SU-DHL-6 (cell line): ENCODE measurements around the gene PPIF.

Experiments used
- H2AFZ ChIP-seq: fragments of 200-600 bp; sonication (generic); 2 replicates; pipeline ENCODE4 v1.6.1; 2014; ENCODE audit warnings: low read depth, mild to moderate bottlenecking, moderate library complexity, mixed read lengths, antibody characterized with exemption, low read length; ENCODE audit not compliant: severe bottlenecking
- H3F3A ChIP-seq: fragments of 200-600 bp; shearing (Covaris generic); 2 replicates; pipeline ENCODE4 v1.6.0; 2016; ENCODE audit warnings: antibody characterized with exemption, mild to moderate bottlenecking; ENCODE audit not compliant: insufficient read depth
- H3K27ac ChIP-seq: fragments of 200-600 bp; sonication (generic); 2 replicates; pipeline ENCODE4 v1.5.1; 2016; ENCODE audit warnings: low read depth, mild to moderate bottlenecking, low read length, moderate library complexity, mixed read lengths
- H3K27me3 ChIP-seq: fragments of 200-600 bp; sonication (generic), shearing (Covaris generic); 2 replicates; pipeline ENCODE4 v1.6.0; 2014; ENCODE audit warnings: mild to moderate bottlenecking, low read length
- H3K36me3 ChIP-seq: fragments of 200-600 bp; sonication (generic); 2 replicates; pipeline ENCODE4 v1.6.1; 2014; ENCODE audit warnings: mild to moderate bottlenecking, low read length, mixed read lengths
- H3K4me2 ChIP-seq: fragments of 300-600, 200-600 bp; shearing (Covaris generic), sonication (generic); 2 replicates; pipeline ENCODE4 v1.6.0; 2014; ENCODE audit warnings: low read length, low read depth, mild to moderate bottlenecking; ENCODE audit not compliant: poor library complexity, severe bottlenecking
- H3K4me3 ChIP-seq: fragments of 200-600 bp; sonication (generic); 2 replicates; pipeline ENCODE4 v1.5.1; 2014; ENCODE audit warnings: antibody characterized with exemption, low read length, mild to moderate bottlenecking, mixed read lengths; ENCODE audit not compliant: insufficient read depth, poor library complexity, severe bottlenecking
- H3K79me2 ChIP-seq: fragments of 200-600 bp; sonication (generic); 2 replicates; pipeline ENCODE4 v1.6.1; 2014; ENCODE audit warnings: mild to moderate bottlenecking, low read length, moderate library complexity; ENCODE audit not compliant: insufficient read depth
- H3K9ac ChIP-seq: fragments of 200-600 bp; sonication (generic); 2 replicates; pipeline ENCODE4 v1.7.0; 2014; ENCODE audit warnings: mild to moderate bottlenecking, low read length
- H3K9me2 ChIP-seq: fragments of 200-600 bp; sonication (generic); replicated peaks from 2 replicates; pipeline ENCODE4 v1.6.1; 2014; ENCODE audit warnings: low read length; ENCODE audit not compliant: insufficient read depth
- H3K9me3 ChIP-seq: fragments of 200-600 bp; sonication (generic); 2 replicates; pipeline ENCODE4 v1.6.1; 2014; ENCODE audit warnings: low read length, mixed read lengths; ENCODE audit not compliant: insufficient read depth
- H4K20me1 ChIP-seq: fragments of 200-600 bp; sonication (generic); 2 replicates; pipeline ENCODE4 v1.6.1; 2014; ENCODE audit warnings: low read depth, mild to moderate bottlenecking, antibody characterized with exemption, low read length, moderate library complexity, mixed read lengths
- EZH2phosphoT487 ChIP-seq: fragments of 200-600 bp; sonication (generic), shearing (Covaris generic); conservative IDR thresholded peaks from 2 replicates; pipeline ENCODE4 v1.6.1; 2018; ENCODE audit warnings: mild to moderate bottlenecking, antibody characterized with exemption, low read length, moderate library complexity, mixed read lengths
- TF ChIP-seq, protein P1 (sequence below): fragments of 200-600 bp; sonication (generic); IDR thresholded peaks from one replicate; pipeline ENCODE4 v1.5.1; 2017; ENCODE audit warnings: antibody characterized with exemption, mild to moderate bottlenecking, low read length, moderate library complexity; ENCODE audit not compliant: insufficient read depth, poor library complexity, severe bottlenecking

The PPIF gene

DNA sequence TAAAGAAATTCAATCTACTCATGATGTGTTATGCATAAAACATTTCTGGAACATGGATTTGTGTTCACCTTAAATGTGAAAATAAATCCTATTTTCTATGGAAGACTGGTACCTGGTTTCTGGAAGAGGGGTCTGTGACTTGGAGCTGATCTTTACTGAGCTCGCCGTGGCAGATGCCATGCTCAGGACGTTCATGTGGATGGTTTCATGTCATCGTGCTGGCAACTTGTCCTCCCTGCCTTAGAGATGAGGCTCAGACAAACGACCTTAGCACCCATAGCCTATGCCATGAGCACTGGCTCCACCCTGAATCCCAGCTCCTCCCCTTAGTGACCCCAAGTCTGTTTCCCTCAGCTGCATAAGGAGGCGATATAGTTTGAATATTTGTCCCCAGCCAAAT is 7.3 kb downstream of the PPIF start:
- Histone ChIP-seq H3K9me2 (no peaks in the 10 kb centered on the region), H3K36me3 (0 out of 2 replicates have a peak, but pooled peaks cover 6% of the 10 kb centered on the region), H2AFZ (no peak overlapping the region), H3K9me3 (no peaks in the 10 kb centered on the region), H3K79me2 (peaks cover 4% of the 10 kb centered on the region), H3K4me2 (no peak overlapping the region), H3K27me3 (no peaks in the 10 kb centered on the region), H4K20me1 (peaks cover 6% of the 10 kb centered on the region; the same call in 1 of the 2 replicates), H3F3A (no peaks in the 10 kb centered on the region), H3K27ac (no peak overlapping the region), H3K4me3 (no peak overlapping the region), H3K9ac (no peak overlapping the region)
- TF ChIP-seq, protein P1, sequence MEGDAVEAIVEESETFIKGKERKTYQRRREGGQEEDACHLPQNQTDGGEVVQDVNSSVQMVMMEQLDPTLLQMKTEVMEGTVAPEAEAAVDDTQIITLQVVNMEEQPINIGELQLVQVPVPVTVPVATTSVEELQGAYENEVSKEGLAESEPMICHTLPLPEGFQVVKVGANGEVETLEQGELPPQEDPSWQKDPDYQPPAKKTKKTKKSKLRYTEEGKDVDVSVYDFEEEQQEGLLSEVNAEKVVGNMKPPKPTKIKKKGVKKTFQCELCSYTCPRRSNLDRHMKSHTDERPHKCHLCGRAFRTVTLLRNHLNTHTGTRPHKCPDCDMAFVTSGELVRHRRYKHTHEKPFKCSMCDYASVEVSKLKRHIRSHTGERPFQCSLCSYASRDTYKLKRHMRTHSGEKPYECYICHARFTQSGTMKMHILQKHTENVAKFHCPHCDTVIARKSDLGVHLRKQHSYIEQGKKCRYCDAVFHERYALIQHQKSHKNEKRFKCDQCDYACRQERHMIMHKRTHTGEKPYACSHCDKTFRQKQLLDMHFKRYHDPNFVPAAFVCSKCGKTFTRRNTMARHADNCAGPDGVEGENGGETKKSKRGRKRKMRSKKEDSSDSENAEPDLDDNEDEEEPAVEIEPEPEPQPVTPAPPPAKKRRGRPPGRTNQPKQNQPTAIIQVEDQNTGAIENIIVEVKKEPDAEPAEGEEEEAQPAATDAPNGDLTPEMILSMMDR = no peak
- no peak for TF ChIP-seq EZH2phosphoT487

DNA sequence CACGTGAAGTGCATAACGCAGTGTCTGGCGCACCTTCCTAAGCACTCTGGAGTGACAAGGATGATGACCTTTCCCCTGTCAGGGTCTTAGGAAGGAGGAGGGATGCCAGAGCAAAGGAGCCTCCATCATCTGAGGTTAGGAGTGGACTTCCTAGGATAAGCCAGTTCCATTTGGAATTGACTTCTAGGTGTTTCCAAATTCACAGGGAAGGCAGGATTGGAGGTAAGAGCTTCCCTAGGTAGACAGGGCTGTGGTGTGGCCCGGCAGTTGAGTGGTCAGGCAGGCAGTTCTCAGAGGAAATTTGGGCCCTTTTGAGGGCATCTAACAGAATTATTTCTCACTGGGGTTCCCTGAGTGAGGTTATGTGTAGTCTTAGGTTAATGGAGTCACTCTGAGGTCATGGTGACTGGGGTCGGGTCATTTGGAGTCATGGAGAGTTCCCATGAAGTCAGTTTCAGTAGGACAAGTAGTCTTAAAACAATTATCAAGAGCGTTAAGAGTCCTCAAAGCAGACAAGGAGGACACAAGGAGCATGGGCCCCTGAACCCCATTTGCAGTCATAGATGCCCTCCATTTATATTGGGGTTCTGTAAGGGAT is 8.2 kb downstream of the PPIF start:
- Histone ChIP-seq H3K27me3 (no peaks in the 10 kb centered on the region), H3K9ac (no peak overlapping the region), H3F3A (no peaks in the 10 kb centered on the region), H2AFZ (no peak overlapping the region), H3K79me2 (no peaks in the 10 kb centered on the region), H3K9me3 (no peaks in the 10 kb centered on the region), H3K9me2 (no peaks in the 10 kb centered on the region), H3K4me2 (no peak overlapping the region), H4K20me1 (peaks cover 6% of the 10 kb centered on the region; the same call in 1 of the 2 replicates), H3K27ac (no peak overlapping the region), H3K36me3 (0 out of 2 replicates have a peak, but pooled peaks cover 6% of the 10 kb centered on the region), H3K4me3 (no peak overlapping the region)
- no peak for TF ChIP-seq EZH2phosphoT487
- TF ChIP-seq, protein P1 = no peak

DNA sequence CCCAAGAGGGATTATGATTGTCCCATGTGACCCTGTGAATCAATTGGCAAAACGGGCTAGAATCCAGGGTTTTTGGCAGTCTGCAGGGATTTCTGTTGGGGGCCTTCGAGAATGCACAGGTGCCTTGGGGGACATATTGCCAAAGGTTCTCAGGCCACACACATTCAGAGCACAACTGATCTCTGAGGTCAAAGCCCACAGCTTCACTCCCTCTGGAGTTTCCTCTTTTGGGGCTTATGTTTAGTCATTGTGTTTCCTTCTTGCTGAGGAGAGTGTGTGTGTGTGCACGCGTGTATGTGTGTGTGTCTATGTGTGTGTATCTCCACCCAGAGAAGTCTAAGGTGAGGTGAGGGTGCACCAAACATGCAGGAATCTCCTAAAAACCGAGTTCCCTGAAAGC is 8.8 kb downstream of the PPIF start:
- Histone ChIP-seq H3K4me3 (no peak overlapping the region), H3K79me2 (no peaks in the 10 kb centered on the region), H3K36me3 (0 out of 2 replicates have a peak, but pooled peaks cover 6% of the 10 kb centered on the region), H3F3A (no peaks in the 10 kb centered on the region), H4K20me1 (peaks cover 6% of the 10 kb centered on the region; the same call in 1 of the 2 replicates), H3K9me2 (no peaks in the 10 kb centered on the region), H3K9ac (no peak overlapping the region), H3K27me3 (no peaks in the 10 kb centered on the region), H3K4me2 (no peak overlapping the region), H3K9me3 (no peaks in the 10 kb centered on the region), H2AFZ (no peak overlapping the region), H3K27ac (no peak overlapping the region)
- TF ChIP-seq, protein P1 = no peak
- TF ChIP-seq EZH2phosphoT487 = no peak
